ENCODE results near the gene USP28.

The USP28 gene

GRCh38 chr11:113876074-113876797, 864 bp upstream of the USP28 start:
- no peak for DNase-seq

GRCh38 chr11:113874581-113875233, 665 bp downstream of the USP28 start:
- no peak for DNase-seq

DNA sequence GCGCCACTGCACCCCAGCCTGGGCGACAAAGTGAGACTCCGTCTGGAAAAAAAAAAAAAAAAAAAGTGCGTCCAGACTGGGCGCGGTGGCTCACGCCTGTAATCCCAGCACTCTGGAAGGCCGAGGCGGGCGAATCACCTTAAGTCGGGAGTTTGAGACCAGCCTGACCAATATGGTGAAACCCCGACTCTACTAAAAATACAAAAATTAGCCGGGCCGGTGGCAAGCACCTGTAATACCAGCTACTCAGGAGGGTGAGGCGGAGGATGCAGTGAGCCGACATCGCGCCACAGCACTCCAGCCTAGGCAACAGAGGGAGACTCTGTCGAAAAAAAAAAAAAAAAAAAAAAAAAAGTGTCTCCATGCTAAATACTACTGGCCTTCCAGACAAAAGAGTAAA, 1.3 kb downstream of the USP28 start:
- no peak for DNase-seq

GRCh38 chr11:113873236-113873626, 2.1 kb downstream of the USP28 start:
- DNase-seq: no peak

DNA sequence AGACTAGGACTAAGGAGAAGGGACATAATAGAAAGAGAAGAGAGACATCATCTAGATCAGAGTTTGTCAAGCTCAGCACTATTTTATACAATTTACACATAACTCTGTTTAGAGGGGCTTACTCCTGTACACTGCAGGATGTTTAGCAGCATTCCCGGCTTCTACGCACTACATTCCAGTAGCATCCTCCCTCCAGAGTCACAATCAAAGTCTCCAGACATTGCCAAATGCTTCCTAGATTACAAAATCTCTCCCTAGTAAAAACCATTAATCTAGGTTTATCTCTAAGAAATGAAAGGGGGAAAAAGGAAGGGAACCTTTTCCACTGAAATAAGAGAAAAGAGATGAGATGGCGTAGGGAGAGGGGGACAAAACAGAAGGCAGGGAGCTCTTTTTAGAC, 4.0 kb downstream of the USP28 start:
- no peak for DNase-seq

- no peak for DNase-seq
Measured at GRCh38 chr11:113867843-113868503, 7.4 kb downstream of the USP28 start.

DNA sequence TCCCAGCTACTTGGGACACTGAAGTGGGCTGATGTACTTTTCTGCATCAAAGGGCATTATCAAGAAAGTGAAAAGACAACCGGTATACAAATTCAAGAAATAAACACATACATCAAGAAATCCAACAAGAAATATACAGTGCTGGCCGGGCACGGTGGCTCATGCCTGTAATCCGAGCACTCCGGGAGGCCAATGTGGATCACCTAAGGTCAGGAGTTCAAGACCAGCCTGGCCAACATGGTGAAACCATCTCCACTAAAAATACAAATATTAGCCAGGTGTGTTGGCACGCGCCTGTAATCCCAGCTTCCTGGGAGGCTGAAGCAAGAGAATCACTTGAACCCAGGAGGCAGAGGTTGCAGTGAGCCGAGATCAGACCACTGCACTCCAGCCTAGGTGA, 9.5 kb downstream of the USP28 start:
- no peak for DNase-seq

DNA sequence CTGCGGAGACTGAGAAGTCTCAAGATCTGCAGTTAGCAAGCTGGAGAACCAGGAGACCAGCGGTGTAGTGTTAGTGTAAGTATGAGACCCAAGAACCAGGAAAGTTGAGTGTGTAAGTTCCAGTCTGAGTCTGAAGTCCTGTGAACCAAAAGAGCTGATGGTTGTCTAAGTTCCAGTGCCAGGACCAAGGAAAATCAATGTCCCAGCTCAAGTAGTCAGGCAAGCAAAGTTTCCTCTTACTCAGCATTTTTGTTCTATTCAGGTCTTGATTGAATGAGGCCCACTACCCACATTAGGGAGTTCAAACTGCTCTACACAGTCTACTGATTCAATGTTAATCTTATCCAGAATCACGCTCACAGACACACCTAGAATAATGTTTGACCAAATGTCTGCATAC, 11.0 kb downstream of the USP28 start:
- no peak for DNase-seq

- no peak for DNase-seq
Measured at GRCh38 chr11:113862435-113862834, 12.9 kb downstream of the USP28 start.

DNA sequence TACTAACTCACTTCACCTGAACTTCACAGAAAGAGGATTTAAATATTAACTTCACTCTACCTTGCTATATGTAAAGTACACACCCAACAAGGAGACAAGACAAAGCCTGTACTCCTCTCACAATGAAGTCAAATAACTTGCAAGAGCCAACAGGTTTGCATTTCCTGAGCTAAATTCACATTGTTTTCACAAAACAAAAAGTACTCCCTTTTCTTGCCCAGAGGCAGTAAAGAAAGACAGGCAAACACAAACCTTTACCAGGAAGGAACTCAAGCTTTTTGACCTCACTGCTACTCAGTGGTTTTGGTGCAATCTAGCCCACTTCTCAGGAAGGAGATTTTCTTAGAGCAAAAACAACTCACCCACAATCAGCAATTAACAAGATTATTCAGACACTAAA, 15.7 kb downstream of the USP28 start:
- DNase-seq: no peak

- no peak for DNase-seq
Measured at GRCh38 chr11:113856966-113857759, 18.2 kb downstream of the USP28 start.

DNA sequence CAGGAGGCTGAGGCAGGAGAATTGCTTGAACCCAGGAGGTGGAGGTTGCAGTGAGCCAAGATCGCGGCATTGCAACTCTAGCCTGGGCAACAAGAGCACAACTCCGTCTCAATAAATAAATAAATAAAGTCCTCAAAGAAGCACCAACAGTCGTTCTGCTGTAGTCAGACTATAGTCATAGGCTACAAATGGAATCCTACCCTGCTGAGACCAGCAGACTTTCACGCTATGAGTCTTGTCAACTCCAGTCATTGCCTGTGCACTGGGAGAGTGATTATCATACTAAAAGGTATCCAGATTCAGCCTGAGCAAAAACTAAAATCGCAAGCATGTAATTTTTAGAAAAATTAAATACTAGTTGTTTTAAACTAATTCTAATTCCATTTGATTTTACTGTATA, 19.6 kb downstream of the USP28 start:
- DNase-seq: no peak

DNA sequence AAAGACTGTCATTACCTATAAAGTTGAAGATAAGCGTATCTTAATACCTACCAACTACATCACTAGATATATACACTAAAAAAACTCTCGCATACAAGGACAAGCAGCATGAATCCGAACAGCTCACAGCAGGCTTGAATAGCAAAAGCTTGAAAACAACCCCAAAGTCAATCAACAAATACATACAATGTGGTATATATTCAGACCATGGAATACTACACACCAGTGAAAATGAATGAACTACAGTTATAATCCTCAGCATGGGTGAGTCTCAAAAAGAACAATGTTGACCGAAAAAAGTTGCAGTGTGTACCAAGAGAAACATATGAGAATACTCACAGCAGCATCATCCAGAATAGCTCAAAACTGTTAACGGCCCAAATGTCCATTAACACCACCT, 25.2 kb downstream of the USP28 start:
- no peak for DNase-seq

- no peak for DNase-seq
Measured at GRCh38 chr11:113849713-113850112, 25.7 kb downstream of the USP28 start.

GRCh38 chr11:113847580-113847979, 27.8 kb downstream of the USP28 start:
- DNase-seq: no peak

DNA sequence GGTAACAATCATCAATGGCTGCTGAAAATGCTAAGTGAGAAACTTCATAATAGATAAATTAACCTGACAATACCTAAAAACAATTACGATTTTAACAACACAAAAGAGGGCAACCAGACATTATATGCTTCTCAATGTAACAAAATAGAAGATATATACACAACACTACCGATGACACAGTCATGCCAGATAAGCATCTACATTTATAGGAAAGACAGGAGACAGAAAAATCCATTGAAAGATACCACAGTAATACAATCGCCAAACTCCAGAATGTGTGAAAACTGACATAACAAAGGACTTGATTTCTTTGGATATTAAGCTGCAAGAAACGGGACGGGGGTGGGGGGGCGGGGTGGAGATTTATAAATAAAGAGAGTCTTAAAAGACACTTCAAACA, 28.3 kb downstream of the USP28 start:
- DNase-seq: no peak

GRCh38 chr11:113841691-113842090, 33.7 kb downstream of the USP28 start:
- no peak for DNase-seq

- no peak for DNase-seq
Measured at GRCh38 chr11:113840932-113841664, 34.3 kb downstream of the USP28 start.

- DNase-seq: no peak
Measured at GRCh38 chr11:113839842-113840241, 35.5 kb downstream of the USP28 start.

- DNase-seq: no peak
Measured at GRCh38 chr11:113838005-113838404, 37.4 kb downstream of the USP28 start.

GRCh38 chr11:113835306-113835705, 40.1 kb downstream of the USP28 start:
- DNase-seq: no peak

DNA sequence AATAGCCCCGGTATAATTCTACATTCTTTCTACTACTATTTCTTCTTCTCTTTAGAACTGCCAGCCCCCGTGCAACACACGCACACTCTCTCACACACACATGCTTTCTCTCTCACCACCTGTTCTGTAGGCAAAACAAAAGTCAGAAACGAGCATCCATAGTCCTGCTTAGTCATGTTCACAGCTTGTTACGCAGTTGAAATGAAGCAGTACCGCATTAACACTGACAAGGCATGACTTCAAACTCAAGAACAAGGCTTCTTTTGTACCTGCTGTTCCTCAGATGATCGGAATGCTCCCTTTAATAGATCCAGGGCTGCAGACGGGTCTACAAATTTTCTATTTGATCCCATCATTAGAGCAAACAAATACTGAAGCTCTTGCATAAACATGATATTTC, 42.2 kb downstream of the USP28 start:
- no peak for DNase-seq

DNA sequence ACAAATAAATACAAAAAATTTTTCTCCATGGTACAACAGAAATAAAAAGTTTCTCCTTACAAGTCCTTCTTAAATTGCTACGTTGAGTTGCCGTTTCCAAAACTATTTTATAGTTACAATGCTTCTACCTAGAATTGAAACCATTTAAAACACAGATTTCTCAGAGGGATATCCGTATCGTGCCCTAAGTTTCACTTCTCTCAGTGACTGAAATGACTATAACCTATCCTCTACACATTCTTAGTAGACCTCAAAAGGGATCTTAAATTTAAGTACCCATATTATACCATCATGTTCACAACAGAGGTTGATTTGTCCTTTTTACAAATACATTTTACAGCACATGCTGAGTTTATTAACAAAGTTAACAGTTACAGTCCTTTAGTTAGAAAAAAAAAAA, 44.1 kb downstream of the USP28 start:
- DNase-seq: no peak

All from stimulated activated CD4-positive, alpha-beta T cell treated with anti-CD3 and anti-CD28 coated beads, Interleukin-1b, Interleukin-23, amount 100 ng/mL, for 48 hours (primary cell).